Measurements from ENCODE around the gene OLFML2B.
"Not testable (repeated sequence)": the region's sequence is repeated elsewhere in the genome, so short reads cannot be mapped to it uniquely, and the experiment has no call there.

The OLFML2B gene

DNA sequence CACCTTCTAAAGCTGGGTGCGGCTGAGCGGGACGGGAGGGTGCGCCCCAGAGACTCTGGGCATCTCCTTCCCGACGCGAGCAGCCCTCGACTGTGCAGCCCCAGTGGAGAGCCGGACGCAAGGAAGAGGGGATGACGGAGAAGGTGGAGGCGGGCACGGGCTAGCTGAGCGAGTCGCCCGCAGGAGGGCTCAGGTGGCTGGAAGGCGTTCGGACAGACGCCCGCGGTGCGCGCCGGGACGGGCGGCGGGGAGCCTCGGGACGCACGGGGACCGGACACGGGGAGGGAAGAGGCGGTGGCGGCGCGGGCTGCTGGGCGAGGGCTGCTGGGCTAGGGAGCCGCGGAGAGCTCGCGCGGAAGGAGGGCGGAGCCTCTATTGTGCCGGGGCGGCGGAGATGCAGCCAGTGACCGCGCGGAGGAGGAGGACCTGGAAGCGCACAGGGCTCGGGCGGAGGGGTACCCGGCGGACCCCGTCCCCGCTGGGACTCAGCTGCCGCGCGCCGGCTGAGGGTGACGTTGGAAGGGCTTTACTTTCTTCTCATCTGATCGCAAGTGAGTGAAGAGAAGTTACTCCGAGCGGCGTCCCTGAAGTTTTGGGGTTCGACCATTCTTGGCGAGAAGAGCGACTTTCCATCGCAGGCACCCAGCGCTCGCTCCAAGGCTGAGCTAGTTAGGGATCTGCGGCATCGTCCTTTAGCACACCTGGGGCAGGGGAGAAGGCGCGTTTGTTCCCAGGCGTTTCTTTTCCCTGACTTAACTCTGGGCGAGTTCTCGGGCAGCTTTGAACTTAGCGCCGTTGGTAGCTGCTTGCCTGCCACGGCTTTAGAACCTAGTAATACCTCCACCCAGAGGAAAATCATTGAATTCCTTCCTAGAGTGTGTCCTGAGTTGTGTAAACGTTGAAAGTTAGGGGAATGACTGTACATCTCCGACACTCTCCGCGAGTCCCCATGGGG, at the start of gene OLFML2B:
Gene OLFML2B, minus strand, starts transcription at position 323 of the 955 bp plus-strand sequence. CDS start 439 bp downstream, outside the sequence.
- no peaks in the 10 kb centered on the region for H3K36me3 ChIP-seq (ENCODE audit: insufficient read depth, low read length)
- no peak within 1 kb of the TSS for H3K27ac ChIP-seq
- H3K9me3 ChIP-seq (ENCODE audit: low read depth, low read length) = no peaks in the 10 kb centered on the region
- no peak for TF ChIP-seq EZH2 (IDR thresholded peaks at IDR 0.05)
- no peak for TF ChIP-seq POLR2AphosphoS5 (IDR thresholded peaks at IDR 0.05; ENCODE audit: borderline replicate concordance, low read depth, low read length)
- DNase-seq (ENCODE audit: low read depth, low spot score) = peak; percentile 53
- peak within 1 kb of the TSS; percentile 56 for H3K9ac ChIP-seq (ENCODE audit: insufficient read length)
- peak within 1 kb of the TSS; percentile 92 for H3K4me3 ChIP-seq

DNA sequence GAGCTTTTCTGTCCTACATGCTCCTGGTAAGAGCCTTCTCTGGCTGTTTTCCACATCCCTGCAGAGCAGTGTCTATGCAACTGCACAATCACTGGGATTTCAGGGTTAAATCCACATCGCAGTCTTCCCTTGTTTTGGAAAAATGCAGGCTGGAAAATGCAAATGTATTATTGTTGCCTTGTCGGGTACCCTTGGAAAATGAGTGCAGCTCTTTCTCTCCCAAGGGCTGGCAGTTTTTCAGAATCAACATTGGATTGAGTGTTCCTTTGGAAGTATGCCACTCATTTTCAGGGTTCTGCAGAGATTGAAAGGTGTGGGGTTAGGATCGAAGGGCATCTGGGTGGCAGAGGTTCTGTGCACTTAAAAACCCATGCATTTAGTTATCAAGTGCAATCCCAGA, 49.1 kb upstream of the OLFML2B start:
- Histone ChIP-seq H3K4me3 (0 out of 2 replicates have a peak overlapping the region, but pooled peaks have one; percentile 2), H3K9me3 (ENCODE audit: low read depth, low read length) (no peaks in the 10 kb centered on the region), H3K27ac (no peak overlapping the region), H3K36me3 (ENCODE audit: insufficient read depth, low read length) (peaks cover 13% of the 10 kb centered on the region; the same call in 1 of the 2 replicates), H3K9ac (ENCODE audit: insufficient read length) (no peak overlapping the region)
- no peak for DNase-seq (ENCODE audit: low read depth, low spot score)
- no peak for TF ChIP-seq FOXP2 (optimal IDR thresholded peaks at IDR 0.05; ENCODE audit: control extremely low read depth, extremely low read length, insufficient read depth)
- no peak for TF ChIP-seq EZH2 (IDR thresholded peaks at IDR 0.05)
- no peak for TF ChIP-seq POLR2AphosphoS5 (IDR thresholded peaks at IDR 0.05; ENCODE audit: borderline replicate concordance, low read depth, low read length)

DNA sequence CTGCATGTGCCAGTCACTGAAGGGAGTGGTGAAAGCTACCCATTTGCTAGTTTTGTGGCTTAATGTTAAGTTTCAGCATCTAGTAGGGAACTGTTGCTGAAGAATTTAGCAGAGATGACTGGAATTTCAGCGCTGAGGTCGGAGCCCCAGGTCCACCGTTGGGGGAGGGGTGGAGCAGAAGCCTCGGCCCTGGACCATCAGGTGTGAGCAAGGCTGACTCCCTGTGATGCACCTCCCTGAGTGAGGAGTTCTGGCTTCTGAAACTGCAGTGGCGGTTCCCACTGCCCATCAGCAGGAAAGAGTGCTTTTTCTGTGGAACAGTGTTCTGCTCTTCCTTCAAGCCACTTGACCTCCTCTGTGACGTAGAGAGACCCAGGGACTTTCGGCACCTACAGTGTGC, 47.2 kb upstream of the OLFML2B start:
- H3K27ac ChIP-seq = no peak overlapping the region
- no peaks in the 10 kb centered on the region for H3K9me3 ChIP-seq (ENCODE audit: low read depth, low read length)
- peak overlapping the region; percentile 66 for H3K9ac ChIP-seq (ENCODE audit: insufficient read length)
- peaks cover 13% of the 10 kb centered on the region; the same call in 1 of the 2 replicates for H3K36me3 ChIP-seq (ENCODE audit: insufficient read depth, low read length)
- no peak for DNase-seq (ENCODE audit: low read depth, low spot score)
- TF ChIP-seq EZH2 (IDR thresholded peaks at IDR 0.05) = no peak
- TF ChIP-seq FOXP2 (optimal IDR thresholded peaks at IDR 0.05; ENCODE audit: control extremely low read depth, extremely low read length, insufficient read depth) = no peak
- TF ChIP-seq POLR2AphosphoS5 (IDR thresholded peaks at IDR 0.05; ENCODE audit: borderline replicate concordance, low read depth, low read length) = no peak
- peak overlapping the region; percentile 87 for H3K4me3 ChIP-seq

DNA sequence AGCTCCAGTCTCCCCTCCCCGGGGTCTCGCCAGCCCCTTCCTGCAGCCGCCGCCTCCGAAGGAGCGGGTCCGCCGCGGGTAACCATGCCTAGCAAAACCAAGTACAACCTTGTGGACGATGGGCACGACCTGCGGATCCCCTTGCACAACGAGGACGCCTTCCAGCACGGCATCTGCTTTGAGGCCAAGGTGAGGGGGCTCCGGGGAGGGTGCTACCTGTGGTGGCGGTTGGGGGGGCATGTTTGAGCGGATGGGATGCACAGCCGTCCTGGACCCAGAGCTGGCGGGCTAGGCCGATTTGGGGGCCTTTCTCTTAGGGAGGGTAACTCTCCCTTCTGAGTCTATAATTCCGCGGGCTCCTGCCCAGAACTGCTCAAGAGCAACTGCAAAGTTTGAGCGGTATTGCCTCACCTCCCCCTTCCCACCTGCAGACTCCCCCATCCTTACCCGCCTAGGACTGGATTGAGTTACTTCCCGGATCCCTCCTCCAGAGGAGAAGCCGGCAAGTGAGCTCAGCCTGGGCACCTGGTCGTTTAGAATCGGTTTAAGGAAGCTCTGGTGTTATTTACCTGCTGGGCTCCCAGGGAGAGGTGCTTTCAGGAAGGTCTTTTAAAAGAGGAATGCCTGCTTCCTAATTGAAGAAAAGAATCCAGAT, 46.6 kb upstream of the OLFML2B start:
- Histone ChIP-seq H3K27ac (no peak overlapping the region), H3K36me3 (ENCODE audit: insufficient read depth, low read length) (peaks cover 12% of the 10 kb centered on the region; the same call in 1 of the 2 replicates), H3K4me3 (peak overlapping the region; percentile 87), H3K9me3 (ENCODE audit: low read depth, low read length) (no peaks in the 10 kb centered on the region), H3K9ac (ENCODE audit: insufficient read length) (peak overlapping the region; percentile 66)
- DNase-seq (ENCODE audit: low read depth, low spot score) = no peak
- TF ChIP-seq EZH2 (IDR thresholded peaks at IDR 0.05) = no peak
- TF ChIP-seq FOXP2 (optimal IDR thresholded peaks at IDR 0.05; ENCODE audit: control extremely low read depth, extremely low read length, insufficient read depth) = no peak
- TF ChIP-seq POLR2AphosphoS5 (IDR thresholded peaks at IDR 0.05; ENCODE audit: borderline replicate concordance, low read depth, low read length) = no peak

DNA sequence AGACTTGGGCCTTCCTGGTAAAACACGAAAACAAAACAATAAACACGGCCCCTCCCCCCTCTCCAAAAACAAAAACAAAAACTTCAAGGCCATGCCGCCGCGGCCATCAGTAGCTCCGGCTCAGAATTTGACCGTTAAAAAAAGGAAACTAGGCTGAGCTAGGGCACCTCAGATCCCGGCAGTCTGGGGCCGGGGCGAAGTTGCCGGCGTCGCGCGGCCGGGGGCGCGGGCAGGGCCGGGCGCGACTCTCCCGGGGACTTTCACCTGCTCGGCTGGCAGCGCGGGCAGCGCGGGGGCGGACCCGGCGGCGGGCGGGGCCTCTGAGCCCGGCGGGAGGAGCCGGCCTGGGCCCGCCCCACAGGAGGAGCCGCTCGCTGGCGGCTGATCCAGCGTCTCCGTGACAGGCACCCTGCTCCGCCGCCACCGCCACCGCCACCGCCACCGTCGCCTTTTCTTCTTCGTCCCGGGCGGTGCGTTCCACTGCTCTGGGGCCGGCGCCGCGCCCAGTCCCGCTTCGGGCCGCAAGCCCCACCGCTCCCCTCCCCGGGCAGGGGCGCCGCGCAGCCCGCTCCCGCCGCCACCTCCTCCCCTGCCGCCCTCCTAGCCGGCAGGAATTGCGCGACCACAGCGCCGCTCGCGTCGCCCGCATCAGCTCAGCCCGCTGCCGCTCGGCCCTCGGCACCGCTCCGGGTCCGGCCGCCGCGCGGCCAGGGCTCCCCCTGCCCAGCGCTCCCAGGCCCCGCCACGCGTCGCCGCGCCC, 45.8 kb upstream of the OLFML2B start, which contains the start of gene NOS1AP:
Gene NOS1AP, plus strand, starts transcription at position 358 of the 760 bp plus-strand sequence. CDS start 487 bp downstream, outside the sequence.
- no peak within 1 kb of the TSS for H3K27ac ChIP-seq
- peak within 1 kb of the TSS; percentile 70 for H3K9ac ChIP-seq (ENCODE audit: insufficient read length)
- peak; percentile 29; the same call in 1 of the 2 replicates for TF ChIP-seq POLR2AphosphoS5 (IDR thresholded peaks at IDR 0.05; ENCODE audit: borderline replicate concordance, low read depth, low read length)
- TF ChIP-seq EZH2 (IDR thresholded peaks at IDR 0.05) = no peak
- peak within 1 kb of the TSS; percentile 87 for H3K4me3 ChIP-seq
- H3K36me3 ChIP-seq (ENCODE audit: insufficient read depth, low read length) = peaks cover 5% of the 10 kb centered on the region; the same call in 1 of the 2 replicates
- H3K9me3 ChIP-seq (ENCODE audit: low read depth, low read length) = no peaks in the 10 kb centered on the region
- no peak for DNase-seq (ENCODE audit: low read depth, low spot score)

DNA sequence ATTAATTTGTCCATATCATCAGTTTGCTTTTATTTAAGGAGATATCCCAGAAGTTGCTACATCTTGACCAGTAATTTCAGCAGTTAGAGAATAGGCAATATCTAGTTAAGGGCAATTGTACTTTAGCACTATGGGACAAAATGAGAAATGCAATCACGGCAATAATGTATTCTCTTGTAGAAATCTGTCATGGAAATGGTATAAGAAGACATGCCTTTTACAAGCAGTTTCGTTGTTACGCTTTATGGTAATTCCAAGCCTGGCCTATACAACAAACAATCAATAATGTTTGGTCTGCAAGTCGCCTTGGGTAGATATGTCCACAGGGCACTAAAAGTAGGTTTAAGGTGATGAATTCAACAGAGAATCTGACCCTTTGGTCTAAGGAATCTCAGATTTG, 44.6 kb upstream of the OLFML2B start:
- H3K27ac ChIP-seq = no peak overlapping the region
- DNase-seq (ENCODE audit: low read depth, low spot score) = no peak

DNA sequence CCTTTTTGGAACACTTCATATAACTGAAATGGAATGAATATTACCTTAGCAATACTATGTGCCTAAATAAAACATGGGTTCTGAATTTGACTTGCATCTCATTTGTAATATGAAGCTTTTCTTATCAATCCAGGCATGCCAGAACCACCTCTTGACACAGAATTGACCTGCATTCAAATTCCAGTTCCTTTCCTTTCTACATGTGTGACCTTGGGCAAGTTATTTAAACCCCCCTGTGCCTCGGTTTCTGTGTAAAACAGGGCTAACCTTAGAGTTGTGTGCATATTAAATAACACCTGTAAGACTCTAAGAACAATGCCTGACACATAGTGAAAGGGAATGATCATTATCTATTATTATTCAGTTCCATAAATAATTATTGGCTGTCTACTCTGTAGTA, 43.8 kb upstream of the OLFML2B start:
- Histone ChIP-seq H3K9me3 (ENCODE audit: low read depth, low read length) (no peaks in the 10 kb centered on the region), H3K27ac (no peak overlapping the region), H3K36me3 (ENCODE audit: insufficient read depth, low read length) (no peaks in the 10 kb centered on the region), H3K9ac (ENCODE audit: insufficient read length) (no peak overlapping the region), H3K4me3 (no peak overlapping the region)
- DNase-seq (ENCODE audit: low read depth, low spot score) = no peak
- no peak for TF ChIP-seq EZH2 (IDR thresholded peaks at IDR 0.05)
- TF ChIP-seq FOXP2 (optimal IDR thresholded peaks at IDR 0.05; ENCODE audit: control extremely low read depth, extremely low read length, insufficient read depth) = no peak
- TF ChIP-seq POLR2AphosphoS5 (IDR thresholded peaks at IDR 0.05; ENCODE audit: borderline replicate concordance, low read depth, low read length) = no peak

More for the DNA sequence above, 44.6 kb upstream of the OLFML2B start:
- no peak overlapping the region for H3K9ac ChIP-seq (ENCODE audit: insufficient read length)
- H3K9me3 ChIP-seq (ENCODE audit: low read depth, low read length) = no peaks in the 10 kb centered on the region
- H3K36me3 ChIP-seq (ENCODE audit: insufficient read depth, low read length) = no peaks in the 10 kb centered on the region
- H3K4me3 ChIP-seq = no peak overlapping the region
- TF ChIP-seq EZH2 (IDR thresholded peaks at IDR 0.05) (no peak), POLR2AphosphoS5 (IDR thresholded peaks at IDR 0.05; ENCODE audit: borderline replicate concordance, low read depth, low read length) (no peak), FOXP2 (optimal IDR thresholded peaks at IDR 0.05; ENCODE audit: control extremely low read depth, extremely low read length, insufficient read depth) (no peak)

DNA sequence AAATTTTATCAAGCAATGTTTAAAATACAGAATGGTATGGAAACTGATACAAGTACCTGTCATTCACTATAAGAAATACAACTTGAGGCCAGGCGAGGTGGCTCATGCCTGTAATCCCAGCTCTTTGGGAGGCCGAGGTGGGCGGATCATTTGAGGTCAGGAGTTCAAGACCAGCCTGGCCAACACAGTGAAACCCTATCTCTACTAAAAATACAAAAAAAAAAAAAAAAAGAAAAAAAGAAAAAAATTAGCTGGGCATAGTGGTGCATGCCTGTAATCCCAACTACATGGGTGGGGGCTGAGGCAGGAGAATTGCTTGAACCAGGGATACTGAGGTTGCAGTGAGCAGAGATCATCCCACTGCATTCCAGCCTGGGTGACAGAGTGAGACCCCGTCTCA, 43.2 kb upstream of the OLFML2B start:
- not testable (repeated sequence) for H3K9ac ChIP-seq (ENCODE audit: insufficient read length); DNase-seq (ENCODE audit: low read depth, low spot score); H3K4me3 ChIP-seq; H3K9me3 ChIP-seq (ENCODE audit: low read depth, low read length); H3K27ac ChIP-seq; H3K36me3 ChIP-seq (ENCODE audit: insufficient read depth, low read length)
